ENCODE data around the gene KCNQ5.

DNA sequence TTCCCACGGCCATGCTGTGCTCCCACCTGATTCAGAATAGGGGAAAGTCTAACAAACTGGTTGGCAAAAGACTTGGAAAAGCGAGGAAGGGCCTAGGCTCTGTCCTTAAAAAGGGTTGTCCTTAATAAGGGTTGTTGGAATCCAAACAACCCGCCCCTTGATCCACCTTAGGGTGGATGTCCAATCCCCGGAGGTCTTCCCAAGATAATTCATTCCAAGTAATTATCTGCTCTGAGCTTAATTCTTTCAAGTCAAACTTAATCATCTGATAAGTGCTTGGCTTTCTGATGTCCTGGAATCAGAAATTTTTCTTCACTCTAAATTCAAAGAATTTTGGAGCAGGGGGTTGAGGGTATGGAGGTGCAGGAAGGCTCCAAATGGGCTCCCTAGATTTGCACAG lies 603.5 kb downstream of the KCNQ5 start, which contains the start of gene KHDC1L:
- TF ChIP-seq, protein P1, sequence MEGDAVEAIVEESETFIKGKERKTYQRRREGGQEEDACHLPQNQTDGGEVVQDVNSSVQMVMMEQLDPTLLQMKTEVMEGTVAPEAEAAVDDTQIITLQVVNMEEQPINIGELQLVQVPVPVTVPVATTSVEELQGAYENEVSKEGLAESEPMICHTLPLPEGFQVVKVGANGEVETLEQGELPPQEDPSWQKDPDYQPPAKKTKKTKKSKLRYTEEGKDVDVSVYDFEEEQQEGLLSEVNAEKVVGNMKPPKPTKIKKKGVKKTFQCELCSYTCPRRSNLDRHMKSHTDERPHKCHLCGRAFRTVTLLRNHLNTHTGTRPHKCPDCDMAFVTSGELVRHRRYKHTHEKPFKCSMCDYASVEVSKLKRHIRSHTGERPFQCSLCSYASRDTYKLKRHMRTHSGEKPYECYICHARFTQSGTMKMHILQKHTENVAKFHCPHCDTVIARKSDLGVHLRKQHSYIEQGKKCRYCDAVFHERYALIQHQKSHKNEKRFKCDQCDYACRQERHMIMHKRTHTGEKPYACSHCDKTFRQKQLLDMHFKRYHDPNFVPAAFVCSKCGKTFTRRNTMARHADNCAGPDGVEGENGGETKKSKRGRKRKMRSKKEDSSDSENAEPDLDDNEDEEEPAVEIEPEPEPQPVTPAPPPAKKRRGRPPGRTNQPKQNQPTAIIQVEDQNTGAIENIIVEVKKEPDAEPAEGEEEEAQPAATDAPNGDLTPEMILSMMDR (IDR thresholded peaks at IDR 0.05), result no peak
- TF ChIP-seq POLR2A (IDR thresholded peaks at IDR 0.05) (no peak), EP300 (IDR thresholded peaks at IDR 0.05) (no peak)
